ENCODE results near the gene LYL1. TPM values are rescaled to one million over a fixed set of nuclear protein-coding genes. Genes with fewer than 3 reads are reported as not detected.

LYL1 gene
- total RNA-seq, 1 experiment from 2014 or later: 0.63 TPM

DNA sequence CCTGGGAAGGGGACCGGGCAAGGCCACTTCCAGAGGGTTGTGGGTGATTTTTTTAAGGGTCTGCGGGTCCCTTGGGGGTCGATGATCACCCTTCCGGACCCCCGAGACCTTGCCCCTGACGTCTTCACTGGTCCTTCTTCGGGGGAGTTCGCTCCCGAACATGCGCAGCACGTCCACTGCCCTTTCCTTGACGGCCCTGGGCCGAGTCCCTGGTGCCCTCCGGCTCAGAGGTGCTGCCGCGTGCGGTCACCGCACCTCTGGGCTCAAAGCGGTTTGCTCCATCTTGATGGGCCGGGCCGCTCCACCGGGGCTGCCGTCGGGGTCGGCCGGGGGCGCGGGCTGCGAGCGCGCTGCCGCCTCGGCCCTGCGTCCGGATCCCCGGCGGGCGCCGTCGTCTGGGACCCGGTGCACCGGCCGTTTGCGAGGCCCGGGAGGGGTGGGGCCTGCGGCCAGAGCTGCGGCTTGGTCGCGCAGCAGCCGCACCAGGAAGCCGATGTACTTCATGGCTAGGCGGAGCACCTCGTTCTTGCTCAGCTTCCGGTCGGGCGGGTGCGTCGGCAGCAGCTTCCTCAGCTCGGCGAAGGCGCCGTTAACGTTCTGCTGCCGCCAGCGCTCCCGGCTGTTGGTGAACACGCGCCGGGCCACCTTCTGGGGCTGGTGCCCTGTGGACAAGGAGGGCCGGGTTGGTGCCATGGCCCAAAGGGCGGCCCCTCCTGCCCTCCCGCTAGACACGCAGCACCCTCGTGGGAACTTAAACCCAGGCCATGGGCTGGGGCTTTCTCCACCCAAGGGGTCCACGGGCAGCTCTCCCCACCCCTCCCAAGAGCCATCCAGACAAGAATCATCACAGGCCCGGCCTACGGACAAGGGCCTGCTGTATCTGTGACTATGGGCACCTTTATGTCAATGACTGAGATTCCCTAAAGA lies 3.3 kb downstream of the LYL1 start:
- H3K79me1 ChIP-seq (ENCODE audit: insufficient read depth, low read depth, low read length, poor library complexity, severe bottlenecking): no peaks in the 10 kb centered on the region
- no peak overlapping the region for H4K8ac ChIP-seq (replicated peaks; ENCODE audit: insufficient read length, low read depth, low read length)
- no peak overlapping the region for H4K5ac ChIP-seq (ENCODE audit: insufficient read length, low read depth, low read length)
- H4K20me1 ChIP-seq (ENCODE audit: control insufficient read depth, insufficient read depth, insufficient read length): peaks cover 3% of the 10 kb centered on the region
- no CpG with 5 or more reads among the region's 77 CpGs for WGBS (ENCODE audit: extremely low coverage, insufficient read length, low lambda C conversion rate)
- Mint-ChIP-seq H3K9me3 (peaks cover 7% of the 10 kb centered on the region in 2 experiments; a peak in 4 of 5 replicates), H3K27ac (no peak overlapping the region), H3K36me3 (ENCODE audit: insufficient read depth in 1 of 3, low read depth in 3 of 3) (peaks cover 0 to 3% (median 0%) of the 10 kb centered on the region in 3 experiments; a peak in 2 of 7 replicates), H3K4me3 (peak overlapping the region; percentile 36 to 75; a peak in 4 of 5 replicates), H3K27me3 (ENCODE audit: low read depth) (peaks cover 82% of the 10 kb centered on the region), H3K4me1 (peaks cover 25 to 41% of the 10 kb centered on the region in 2 experiments)
- H3K4me2 ChIP-seq (ENCODE audit: insufficient read depth, insufficient read length, low read length): peak overlapping the region; percentile 37
- H3K79me2 ChIP-seq (ENCODE audit: insufficient read depth, low read length): no peaks in the 10 kb centered on the region
- no peak overlapping the region; the same call in 1 of the 2 replicates for H3K14ac ChIP-seq (ENCODE audit: insufficient read depth, low read length)
- H3K27me3 ChIP-seq (ENCODE audit: insufficient read depth, low read length): peaks cover 35% of the 10 kb centered on the region; the same call in 1 of the 2 replicates
- no peak overlapping the region for H4K91ac ChIP-seq (ENCODE audit: insufficient read length, low read depth, low read length)
- H2BK12ac ChIP-seq (ENCODE audit: insufficient read length, low read depth, low read length): no peak overlapping the region
- no peak for TF ChIP-seq CTCF (conservative IDR thresholded peaks at IDR 0.05)
- DNase-seq: peak; percentile 78
- H3K9ac ChIP-seq (ENCODE audit: extremely low read depth, insufficient read length, low read length): no peak overlapping the region
- no peak overlapping the region for H3T11ph ChIP-seq (ENCODE audit: low read length)
- H3K27ac ChIP-seq (ENCODE audit: insufficient read length, low read depth, low read length): no peak overlapping the region
- H2BK5ac ChIP-seq (ENCODE audit: insufficient read length, low read length): no peak overlapping the region
- H2AFZ ChIP-seq (ENCODE audit: low read length): no peak overlapping the region
- H3K23ac ChIP-seq (ENCODE audit: insufficient read length, low read depth, low read length): no peak overlapping the region
- peaks cover 13% of the 10 kb centered on the region for H3K23me2 ChIP-seq (ENCODE audit: insufficient read length, low read depth, low read length, poor library complexity, severe bottlenecking)
- H2BK15ac ChIP-seq (ENCODE audit: low read depth, low read length): no peak overlapping the region; the same call in 1 of the 2 replicates
- H2BK20ac ChIP-seq (ENCODE audit: low read depth, low read length, poor library complexity, severe bottlenecking): no peak overlapping the region
- H2BK120ac ChIP-seq (ENCODE audit: low read depth, low read length, poor library complexity, severe bottlenecking): no peak overlapping the region
- no peak overlapping the region for H2AK5ac ChIP-seq (ENCODE audit: insufficient read length, low read length)
- H3K56ac ChIP-seq (ENCODE audit: insufficient read length, low read depth, low read length): no peak overlapping the region
- no peak overlapping the region for H3K4ac ChIP-seq (ENCODE audit: low read depth, low read length)
- no peaks in the 10 kb centered on the region for H3K4me1 ChIP-seq (ENCODE audit: insufficient read depth, low read length)
- H3K9me3 ChIP-seq (ENCODE audit: control insufficient read depth, low read depth, low read length): no peaks in the 10 kb centered on the region
- H3K18ac ChIP-seq (ENCODE audit: insufficient read length, low read depth, low read length): no peak overlapping the region

Data from H9 (cell line).